Measurements from ENCODE around the gene ACAN.

The ACAN gene

GRCh38 chr15:88899251-88899650 is 96.0 kb downstream of the ACAN start:
- no peak for DNase-seq (ENCODE audit: low read depth in 1 of 2, low spot score in 1 of 2)
- no peak overlapping the region for H3K27ac ChIP-seq (replicated peaks)
- H3K27me3 ChIP-seq (ENCODE audit: insufficient read depth, poor library complexity, severe bottlenecking), result peaks cover 25% of the 10 kb centered on the region
- no peak for TF ChIP-seq GABPA (IDR thresholded peaks at IDR 0.05; ENCODE audit: low read depth)
- TF ChIP-seq SPI1 (IDR thresholded peaks at IDR 0.05; ENCODE audit: borderline replicate concordance, low read depth), result no peak
- TF ChIP-seq POLR2AphosphoS5 (IDR thresholded peaks at IDR 0.05; ENCODE audit: low read depth), result no peak
- TF ChIP-seq REST (IDR thresholded peaks at IDR 0.05; ENCODE audit: insufficient replicate concordance, low read depth), result no peak
- H3K4me3 ChIP-seq (replicated peaks; ENCODE audit: insufficient read depth, low read length), result no peak overlapping the region

GRCh38 chr15:88900309-88900981 is 97.2 kb downstream of the ACAN start:
- peaks cover 13% of the 10 kb centered on the region for H3K27me3 ChIP-seq (ENCODE audit: insufficient read depth, poor library complexity, severe bottlenecking)
- no peak overlapping the region for H3K27ac ChIP-seq (replicated peaks)
- DNase-seq (ENCODE audit: low read depth in 1 of 2, low spot score in 1 of 2), result no peak
- TF ChIP-seq CTCF (IDR thresholded peaks at IDR 0.05; ENCODE audit: insufficient read depth, low read length) (no peak), REST (IDR thresholded peaks at IDR 0.05; ENCODE audit: insufficient replicate concordance, low read depth) (no peak), SPI1 (IDR thresholded peaks at IDR 0.05; ENCODE audit: borderline replicate concordance, low read depth) (no peak), GABPA (IDR thresholded peaks at IDR 0.05; ENCODE audit: low read depth) (no peak), POLR2AphosphoS5 (IDR thresholded peaks at IDR 0.05; ENCODE audit: low read depth) (no peak)
- no peak overlapping the region for H3K4me3 ChIP-seq (replicated peaks; ENCODE audit: insufficient read depth, low read length)

- DNase-seq (ENCODE audit: low read depth in 1 of 2, low spot score in 1 of 2), result no peak
- Histone ChIP-seq H3K27ac (replicated peaks) (no peak overlapping the region), H3K4me3 (replicated peaks; ENCODE audit: insufficient read depth, low read length) (no peak overlapping the region), H3K27me3 (ENCODE audit: insufficient read depth, poor library complexity, severe bottlenecking) (peaks cover 9% of the 10 kb centered on the region)
- TF ChIP-seq CTCF (IDR thresholded peaks at IDR 0.05; ENCODE audit: insufficient read depth, low read length), result no peak
- no peak for TF ChIP-seq REST (IDR thresholded peaks at IDR 0.05; ENCODE audit: insufficient replicate concordance, low read depth)
Observed at GRCh38 chr15:88900982-88901418, 97.8 kb downstream of the ACAN start.
